GM18909 (cell line): ENCODE results near the gene GSPT1.

Source experiments
- ATAC-seq: cut with Tn5 transposase; IDR thresholded peaks from one replicate; pipeline ENCODE4 v1.9.1; 2021; ENCODE audit warnings: mild to moderate bottlenecking; ENCODE audit not compliant: unreplicated experiment, poor library complexity

Gene GSPT1

DNA sequence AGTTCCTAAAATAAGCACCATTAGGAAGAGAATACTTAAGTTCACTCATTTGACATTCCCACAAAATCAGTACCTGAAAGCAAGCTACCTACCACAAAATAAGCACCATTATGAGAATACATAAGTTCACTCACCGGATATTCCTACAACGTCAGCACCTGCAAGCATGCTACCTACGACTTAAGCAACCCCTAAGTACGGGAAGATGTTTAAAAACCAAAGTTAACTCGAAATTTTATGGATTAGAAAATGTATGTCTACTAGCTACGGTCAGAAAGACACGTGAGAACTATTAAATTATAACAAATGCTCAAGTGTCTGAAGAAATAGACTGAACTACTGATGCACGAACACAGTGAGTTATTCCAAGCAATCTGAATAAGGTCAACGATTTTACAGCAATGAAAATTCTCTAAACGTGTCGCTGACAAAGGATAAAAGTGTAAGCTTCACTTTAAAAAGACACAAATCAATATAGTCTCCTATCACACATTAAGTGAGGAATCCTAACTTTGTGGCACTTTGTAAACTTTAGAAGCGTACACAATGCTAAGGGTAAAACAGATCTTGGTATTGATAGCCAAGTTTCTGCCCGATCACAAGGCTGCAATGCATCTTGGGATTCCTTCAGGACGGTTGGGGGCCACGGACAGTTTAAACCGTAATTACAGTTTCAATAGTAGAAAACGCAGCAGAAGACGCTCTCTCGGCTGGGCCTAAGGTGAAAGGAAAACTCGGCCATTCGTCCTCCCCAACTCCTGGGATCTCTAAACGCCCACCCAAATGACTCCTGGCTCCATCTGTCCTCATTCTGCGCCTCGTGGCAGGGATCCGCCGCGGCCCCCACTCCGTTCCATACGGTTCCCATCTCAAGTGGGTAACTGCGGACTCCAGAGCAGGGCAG is 1.3 kb downstream of the GSPT1 start:
- no peak for ATAC-seq

DNA sequence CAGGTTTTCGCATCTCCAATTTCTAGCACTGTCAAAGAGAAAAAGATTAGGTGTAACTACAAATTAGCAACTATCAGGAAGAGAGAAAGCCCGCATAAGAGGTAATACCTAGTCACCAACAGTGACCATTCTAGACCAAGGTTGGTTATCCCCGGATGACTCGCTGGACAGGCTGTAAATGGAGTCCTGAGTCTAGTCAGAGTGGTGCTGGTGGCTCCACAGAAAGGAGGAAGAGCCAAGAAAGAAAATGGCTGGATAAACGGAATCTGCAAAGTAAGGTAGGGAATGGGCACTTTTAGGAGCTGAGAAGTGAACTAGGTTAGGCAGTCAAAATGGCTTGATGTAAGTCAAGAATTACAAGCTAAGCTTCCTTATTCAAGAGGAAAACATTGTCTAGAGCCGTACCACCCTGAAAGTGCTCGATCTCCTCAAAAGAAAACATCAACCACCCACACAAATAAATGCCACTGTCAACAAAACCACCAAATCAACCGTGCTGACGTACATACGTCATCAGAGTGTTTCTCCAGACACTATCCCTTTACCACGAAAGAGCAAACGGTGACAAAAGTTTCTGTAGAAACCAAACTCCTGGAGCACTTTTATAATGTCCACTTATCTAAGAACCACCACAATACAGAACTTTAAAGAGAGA is 2.2 kb downstream of the GSPT1 start:
- ATAC-seq, result no peak

- no peak for ATAC-seq
Observed at GRCh38 chr16:11909653-11910545, 5.9 kb downstream of the GSPT1 start.

DNA sequence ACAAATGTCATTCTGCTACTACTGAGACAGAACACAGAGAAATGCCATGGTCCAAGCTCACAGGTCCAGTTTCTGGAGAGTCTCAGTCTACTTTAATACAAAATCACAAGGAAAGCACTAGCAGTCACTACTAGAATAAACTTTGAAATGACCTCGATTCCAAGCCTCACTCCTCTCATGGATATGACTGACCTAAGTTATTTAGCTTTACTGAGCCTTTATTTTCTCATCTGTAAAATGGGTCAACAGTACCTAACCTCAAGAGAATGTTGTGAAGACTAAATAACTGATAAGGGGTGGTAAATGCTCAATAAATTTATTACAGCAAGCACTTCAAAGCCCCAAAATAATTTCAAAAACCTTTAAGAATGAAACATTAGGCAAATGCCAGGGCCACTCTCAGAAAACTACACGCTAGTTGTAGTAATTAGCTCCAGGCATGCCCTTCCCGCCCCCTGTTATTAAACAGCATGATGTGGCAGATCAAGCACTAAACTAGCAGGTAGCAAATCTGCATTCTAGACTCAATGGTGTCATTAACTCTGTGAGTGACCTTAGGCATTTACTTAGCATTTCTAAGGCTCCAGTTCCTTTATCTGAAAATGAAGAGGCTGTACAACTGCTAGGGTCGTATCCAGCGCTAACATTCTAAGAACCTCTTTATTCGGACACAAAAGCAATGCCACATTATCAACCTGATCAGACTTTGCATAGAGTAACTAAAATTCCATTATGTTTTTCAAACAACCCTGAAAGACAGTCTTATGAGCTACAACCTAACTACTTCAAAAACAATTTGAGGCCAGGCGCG is 8.4 kb downstream of the GSPT1 start:
- no peak for ATAC-seq

- ATAC-seq, result no peak
Observed at GRCh38 chr16:11903906-11904305, 11.8 kb downstream of the GSPT1 start.

DNA sequence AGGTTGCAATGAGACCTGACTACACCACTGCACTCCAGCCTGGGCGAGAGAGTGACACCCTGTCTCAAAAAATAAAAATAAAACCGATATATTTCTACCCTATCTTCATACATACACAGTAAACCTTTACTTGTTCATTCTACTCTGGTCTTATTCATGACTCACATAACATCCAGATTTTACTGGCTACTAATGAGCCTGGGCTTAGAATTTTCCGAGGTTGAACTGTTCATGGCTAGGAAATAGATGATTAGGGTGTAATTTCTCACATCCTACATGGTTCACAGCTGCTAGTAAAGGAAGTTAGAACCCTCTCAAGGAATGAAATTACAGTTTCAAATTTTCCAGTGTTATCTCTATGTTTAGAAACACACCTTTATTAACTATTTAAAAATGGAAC is 14.7 kb downstream of the GSPT1 start:
- ATAC-seq, result no peak

DNA sequence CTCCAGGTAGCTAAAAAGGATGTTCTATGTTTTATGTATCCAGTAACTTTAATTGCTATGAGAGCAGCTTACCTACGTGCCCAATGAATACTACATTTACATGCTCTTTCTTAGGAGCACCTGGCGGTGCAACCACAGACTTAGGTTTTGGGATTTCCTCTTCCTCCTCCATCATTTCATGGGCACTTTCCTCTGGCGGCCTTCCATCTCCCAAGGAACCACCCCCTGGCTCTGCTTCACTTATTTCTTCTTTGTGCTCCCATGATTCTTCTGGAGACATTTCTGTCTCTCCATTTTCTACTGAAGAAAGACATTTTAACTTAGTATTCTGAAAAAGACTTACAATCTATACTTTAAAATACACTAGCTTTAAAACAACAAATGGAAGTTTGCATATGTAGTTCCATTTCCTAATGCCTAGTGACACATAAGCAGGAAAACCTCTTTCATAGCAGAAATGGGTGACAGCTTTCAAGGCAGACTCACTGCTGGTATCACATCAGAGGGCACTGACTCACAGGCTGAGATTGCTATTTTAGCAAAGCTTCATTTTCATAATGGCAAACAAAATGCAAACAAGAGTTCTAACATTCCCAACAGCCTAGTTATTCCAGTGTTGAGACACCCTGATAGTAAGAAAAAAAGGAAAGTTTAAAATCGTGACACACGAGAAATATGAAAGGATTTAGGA is 19.1 kb downstream of the GSPT1 start:
- ATAC-seq, result no peak

GRCh38 chr16:11893571-11893970 is 22.2 kb downstream of the GSPT1 start:
- ATAC-seq, result no peak

DNA sequence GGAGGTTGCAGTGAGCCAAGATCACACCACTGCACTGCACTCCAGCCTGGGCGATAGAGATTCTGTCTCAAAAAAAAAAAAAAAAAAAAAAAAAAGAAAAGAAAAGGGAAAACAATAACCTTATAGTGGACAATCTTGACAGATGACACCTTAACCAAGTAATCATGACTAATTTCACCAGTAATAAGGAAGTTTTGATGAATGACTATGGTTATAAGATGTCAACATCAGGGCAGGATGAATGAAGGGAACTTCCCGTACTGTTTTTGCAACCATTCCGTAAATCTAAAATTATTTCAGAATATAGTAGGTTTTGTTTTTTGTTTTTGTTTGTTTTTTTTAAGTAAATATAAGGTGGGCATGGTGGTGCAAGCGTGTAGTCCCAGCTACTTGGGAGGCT is 23.0 kb downstream of the GSPT1 start:
- ATAC-seq, result no peak

- ATAC-seq, result no peak
Observed at GRCh38 chr16:11890231-11890965, 25.4 kb downstream of the GSPT1 start.

DNA sequence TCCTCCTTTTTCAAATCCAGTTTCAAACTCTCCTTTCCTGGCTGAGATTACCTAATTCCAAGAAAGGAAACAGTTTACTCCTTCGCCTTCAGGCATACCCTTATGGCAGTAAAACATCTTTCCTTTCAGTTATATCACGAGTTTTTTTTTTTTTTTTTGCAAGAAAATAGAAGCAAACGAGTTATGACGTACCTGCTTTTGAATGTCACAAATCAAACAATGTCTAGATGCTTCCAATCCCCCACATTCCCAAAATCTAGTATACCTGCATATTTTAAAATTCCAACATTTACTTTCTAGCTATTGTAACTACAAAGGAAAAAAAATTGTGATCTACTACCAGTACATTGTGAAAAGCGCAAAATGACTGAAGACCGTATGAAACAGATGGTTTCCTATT is 28.9 kb downstream of the GSPT1 start:
- no peak for ATAC-seq

DNA sequence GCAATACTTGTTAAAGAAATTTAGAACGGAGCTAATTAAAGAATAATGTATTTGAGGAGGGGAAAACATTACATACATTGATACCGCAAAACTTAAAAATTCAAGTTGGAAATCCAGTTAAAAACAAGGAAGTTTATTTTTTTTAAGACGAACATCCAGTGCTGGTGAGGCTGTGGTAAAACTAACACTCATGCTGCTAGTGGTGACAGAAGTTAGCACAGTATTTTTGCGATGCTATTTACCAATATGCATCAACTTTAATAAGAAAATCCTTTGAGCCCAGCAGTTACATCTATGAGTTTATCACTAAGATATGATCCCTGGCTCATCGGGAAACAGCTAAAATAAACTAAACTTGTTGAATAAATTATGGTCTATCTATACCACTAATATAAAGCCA is 31.7 kb downstream of the GSPT1 start:
- no peak for ATAC-seq

- ATAC-seq, result no peak
Observed at GRCh38 chr16:11880007-11880406, 35.7 kb downstream of the GSPT1 start.

DNA sequence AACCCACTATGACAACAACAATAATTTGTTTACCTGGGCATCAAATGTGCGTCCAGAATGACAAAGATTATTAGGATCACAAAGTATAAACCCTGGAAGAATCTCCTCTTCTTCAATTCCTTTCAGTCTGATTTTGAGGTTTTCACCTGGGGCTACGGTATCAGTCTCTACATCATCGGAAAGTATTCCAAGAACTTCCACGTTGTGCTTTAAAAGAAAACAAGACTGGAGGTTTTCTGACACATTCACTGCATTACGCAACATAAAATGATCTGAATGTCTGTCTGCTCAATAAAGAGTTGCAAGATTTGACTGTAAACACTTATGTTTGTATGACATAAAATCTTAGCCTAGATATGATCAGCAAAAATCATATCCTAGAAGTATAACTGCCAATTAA is 38.4 kb downstream of the GSPT1 start:
- no peak for ATAC-seq

GRCh38 chr16:11876306-11876705 is 39.5 kb downstream of the GSPT1 start:
- no peak for ATAC-seq

GRCh38 chr16:11875721-11876120 is 40.0 kb downstream of the GSPT1 start:
- no peak for ATAC-seq

GRCh38 chr16:11871193-11871592 is 44.6 kb downstream of the GSPT1 start:
- no peak for ATAC-seq

- ATAC-seq, result no peak
Observed at GRCh38 chr16:11870399-11870798, 45.4 kb downstream of the GSPT1 start.
